ENCODE results near the gene ZSWIM5. TPM values are rescaled to one million over a fixed set of nuclear protein-coding genes. Genes with fewer than 3 reads are reported as not detected.

Gene ZSWIM5
- polyA plus RNA-seq, 3 donors = 6.8 to 7.6 (median 7.4) TPM

Other genes starting within 250 kb of the ZSWIM5 start
- 10 to 100 TPM; 35.8 to 41.8 (median 36.0) TPM for gene EIF2B3, start 220.0 kb downstream of the ZSWIM5 start, polyA plus RNA-seq (ENCODE audit: insufficient read length in 3 of 3)
- gene HECTD3, start 195.3 kb downstream of the ZSWIM5 start, polyA plus RNA-seq (ENCODE audit: insufficient read length in 3 of 3) = 10 to 100 TPM; 31.1 to 31.9 (median 31.6) TPM
- 100 to 1,000 TPM; 107 to 112 (median 108) TPM for gene UROD, start 194.4 kb downstream of the ZSWIM5 start, polyA plus RNA-seq (ENCODE audit: insufficient read length in 3 of 3)
- 1 to 10 TPM; 2.8 to 3.3 (median 3.2) TPM for gene HPDL, start 120.3 kb upstream of the ZSWIM5 start, polyA plus RNA-seq (ENCODE audit: insufficient read length in 3 of 3)
- gene TOE1, start 133.6 kb upstream of the ZSWIM5 start, polyA plus RNA-seq (ENCODE audit: insufficient read length in 3 of 3) = 10 to 100 TPM; 13.2 to 15.1 (median 14.9) TPM
- gene MUTYH, start 133.8 kb upstream of the ZSWIM5 start, polyA plus RNA-seq (ENCODE audit: insufficient read length in 3 of 3) = 10 to 100 TPM; 22.0 to 24.3 (median 23.8) TPM